HG02885 (cell line): Measurements from ENCODE around the gene QRSL1.
A peak's percentile ranks its signal among the peaks of the same experiment; 100 is the strongest.
"Not testable (repeated sequence)": the region's sequence is repeated elsewhere in the genome, so short reads cannot be mapped to it uniquely, and the experiment has no call there.

Experiments used
- ATAC-seq: cut with Tn5 transposase; IDR thresholded peaks from one replicate; pipeline ENCODE4 v1.9.1; 2021; ENCODE audit warnings: mild to moderate bottlenecking; ENCODE audit not compliant: unreplicated experiment, poor library complexity

QRSL1 gene, protein sequence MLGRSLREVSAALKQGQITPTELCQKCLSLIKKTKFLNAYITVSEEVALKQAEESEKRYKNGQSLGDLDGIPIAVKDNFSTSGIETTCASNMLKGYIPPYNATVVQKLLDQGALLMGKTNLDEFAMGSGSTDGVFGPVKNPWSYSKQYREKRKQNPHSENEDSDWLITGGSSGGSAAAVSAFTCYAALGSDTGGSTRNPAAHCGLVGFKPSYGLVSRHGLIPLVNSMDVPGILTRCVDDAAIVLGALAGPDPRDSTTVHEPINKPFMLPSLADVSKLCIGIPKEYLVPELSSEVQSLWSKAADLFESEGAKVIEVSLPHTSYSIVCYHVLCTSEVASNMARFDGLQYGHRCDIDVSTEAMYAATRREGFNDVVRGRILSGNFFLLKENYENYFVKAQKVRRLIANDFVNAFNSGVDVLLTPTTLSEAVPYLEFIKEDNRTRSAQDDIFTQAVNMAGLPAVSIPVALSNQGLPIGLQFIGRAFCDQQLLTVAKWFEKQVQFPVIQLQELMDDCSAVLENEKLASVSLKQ

DNA sequence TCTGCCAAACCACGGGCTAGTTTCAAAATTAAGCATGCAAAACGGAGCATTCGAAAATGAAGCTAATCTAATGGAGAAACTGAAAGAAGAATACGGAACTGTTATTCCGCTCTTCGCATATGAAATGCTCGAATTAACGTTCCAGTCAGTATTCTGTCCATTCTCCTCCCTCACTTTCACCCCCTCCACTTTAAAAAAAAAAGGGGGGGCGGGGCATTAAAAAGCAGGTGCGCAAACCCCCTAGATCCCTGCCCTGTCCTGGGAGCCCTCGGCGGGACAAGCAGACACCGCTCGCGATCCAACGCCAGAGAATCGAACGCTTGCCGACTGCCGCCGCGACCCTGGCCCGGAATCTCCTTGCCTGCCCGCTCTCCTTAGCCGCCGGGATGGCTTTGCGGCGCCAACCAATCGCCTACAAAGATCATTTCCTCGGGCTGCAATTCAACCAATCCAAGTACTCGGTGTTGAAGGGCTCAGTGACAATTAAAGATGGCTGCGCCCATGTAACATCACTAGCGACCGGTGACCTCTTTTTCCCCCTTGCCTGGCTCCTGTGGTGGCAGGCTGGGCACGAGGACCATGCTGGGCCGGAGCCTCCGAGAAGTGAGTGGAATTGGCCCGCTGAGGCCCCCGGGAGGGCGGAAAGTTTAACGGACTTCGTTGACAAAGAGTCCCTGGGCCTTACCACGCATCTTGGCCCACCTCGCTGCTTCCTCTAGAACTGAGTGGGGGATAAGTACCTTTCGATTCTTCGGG is at the start of gene QRSL1, which contains the start of gene RTN4IP1:
TSS of gene QRSL1 (plus strand) at position 476 of the 756 bp plus-strand sequence. CDS start at position 580, 104 bp downstream.
TSS of gene RTN4IP1 (minus strand) at position 396 of the 756 bp plus-strand sequence. CDS start 477 bp downstream, outside the sequence.
- peak; percentile 89 for ATAC-seq

DNA sequence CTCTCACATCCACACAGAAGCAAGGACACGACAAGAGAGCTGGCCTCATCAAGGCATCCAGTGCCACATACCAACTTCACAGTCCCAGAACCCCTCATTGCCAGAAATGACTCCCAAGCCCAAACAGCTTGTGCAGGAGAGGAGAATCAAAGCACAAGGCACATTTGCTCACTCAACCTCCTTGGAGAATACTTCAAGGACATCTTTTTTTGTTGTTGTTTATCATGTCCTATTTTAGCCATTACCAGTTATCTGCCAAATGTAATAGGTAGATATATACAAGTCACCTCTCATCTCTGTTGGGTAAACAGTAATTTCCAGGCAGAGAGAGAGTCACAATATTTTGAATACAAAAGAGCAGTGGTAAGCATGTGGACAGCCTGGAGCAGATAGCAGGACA is 47.9 kb upstream of the QRSL1 start:
- ATAC-seq: no peak

DNA sequence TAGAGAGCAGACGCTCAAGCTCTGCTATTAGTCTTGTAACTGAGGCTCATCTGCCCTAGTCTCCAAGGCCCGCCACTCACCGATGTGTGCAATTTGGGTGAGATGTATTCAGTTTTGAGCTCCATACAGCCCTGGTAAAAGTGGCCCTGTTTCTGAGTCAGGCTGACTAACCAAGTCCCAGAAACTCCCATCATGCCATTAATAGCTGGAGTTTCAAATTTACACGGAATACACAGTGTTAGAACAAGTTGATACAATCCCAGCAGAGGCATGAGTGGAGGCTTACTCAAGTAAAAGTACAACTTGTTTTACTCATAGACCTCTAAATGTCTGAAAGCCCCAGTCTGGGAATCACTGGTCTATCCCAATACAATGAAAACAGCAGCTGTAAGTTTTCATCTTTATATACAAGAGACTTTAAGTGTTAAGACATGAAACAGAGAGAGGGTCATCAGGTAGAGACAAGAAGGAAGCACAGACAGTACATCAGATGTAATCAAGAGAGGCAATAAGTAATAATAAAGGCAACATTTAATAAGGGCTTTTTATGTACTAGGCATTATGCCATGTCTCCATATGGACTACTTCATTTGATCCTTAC is 42.5 kb upstream of the QRSL1 start:
- ATAC-seq: no peak

DNA sequence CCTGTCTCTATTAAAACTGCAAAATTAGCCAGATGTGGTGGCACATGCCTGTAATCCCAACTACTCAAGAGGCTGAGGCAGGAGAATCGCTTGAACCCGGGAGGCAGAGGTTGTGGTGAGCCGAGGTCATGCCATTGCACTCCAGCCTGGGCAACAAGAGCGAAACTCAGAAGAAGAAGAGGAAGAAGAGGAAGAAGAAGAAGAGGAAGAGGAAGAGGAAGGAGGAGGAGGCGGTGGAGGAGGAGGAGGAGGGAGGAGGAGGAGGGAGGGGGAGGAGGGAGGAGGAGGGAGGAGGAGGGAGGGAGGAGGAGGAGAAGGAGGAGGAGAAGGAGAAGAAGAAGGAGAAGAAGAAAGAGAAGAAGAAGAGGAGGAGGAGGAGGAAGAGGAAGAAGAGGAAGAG is 40.4 kb upstream of the QRSL1 start:
- not testable (repeated sequence) for ATAC-seq

DNA sequence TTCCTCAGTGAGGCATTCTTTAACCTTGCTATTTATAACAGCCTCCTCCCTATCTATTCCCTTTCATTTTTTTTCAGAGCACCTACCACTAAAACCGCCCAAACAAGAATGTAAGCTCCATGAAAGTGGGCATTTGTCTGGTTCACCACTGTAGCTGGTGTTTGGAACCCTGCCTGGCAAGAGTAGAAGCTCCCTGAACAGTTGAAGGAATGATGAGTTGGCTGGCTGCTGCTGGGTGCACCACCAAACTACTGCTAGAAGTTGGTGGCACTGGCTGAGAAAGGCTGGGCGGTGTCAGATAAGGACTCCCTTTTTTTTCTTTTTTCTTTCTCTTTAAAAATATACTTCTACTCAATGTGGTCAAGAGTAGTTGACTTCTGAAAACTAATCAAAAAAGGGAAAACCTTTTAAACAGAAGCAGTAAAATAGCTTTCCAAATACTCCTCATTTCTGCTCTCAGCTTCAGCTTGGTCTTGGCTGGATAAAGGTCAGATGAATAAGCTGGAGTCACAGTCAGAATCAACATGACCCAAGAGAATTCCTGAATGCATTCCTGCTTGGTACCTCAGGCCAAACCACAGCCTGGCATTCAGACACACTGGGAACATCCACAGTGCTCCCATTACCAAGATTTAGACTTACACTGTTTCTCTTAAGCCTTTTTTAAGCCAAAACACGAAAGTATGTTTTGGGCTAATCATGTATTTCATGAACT is 38.1 kb upstream of the QRSL1 start:
- ATAC-seq: no peak

DNA sequence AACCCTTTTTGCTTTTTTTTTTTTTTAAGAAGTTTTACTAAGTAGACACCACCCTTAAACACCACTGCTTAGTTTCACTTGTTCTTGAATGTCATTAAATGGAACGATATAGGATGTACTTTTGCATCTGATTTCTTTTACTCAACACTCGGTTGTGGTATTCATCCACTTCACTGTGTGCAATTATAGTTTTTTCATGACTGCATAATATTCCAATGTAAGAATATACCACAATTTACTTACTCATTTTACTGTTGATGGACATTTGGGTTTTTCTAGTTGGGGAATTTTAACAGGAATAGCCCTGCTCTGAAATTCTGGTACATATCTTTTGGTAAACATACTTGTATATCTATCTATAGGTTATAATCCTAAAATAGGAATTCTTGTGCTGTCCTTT is 29.9 kb upstream of the QRSL1 start:
- ATAC-seq: no peak

DNA sequence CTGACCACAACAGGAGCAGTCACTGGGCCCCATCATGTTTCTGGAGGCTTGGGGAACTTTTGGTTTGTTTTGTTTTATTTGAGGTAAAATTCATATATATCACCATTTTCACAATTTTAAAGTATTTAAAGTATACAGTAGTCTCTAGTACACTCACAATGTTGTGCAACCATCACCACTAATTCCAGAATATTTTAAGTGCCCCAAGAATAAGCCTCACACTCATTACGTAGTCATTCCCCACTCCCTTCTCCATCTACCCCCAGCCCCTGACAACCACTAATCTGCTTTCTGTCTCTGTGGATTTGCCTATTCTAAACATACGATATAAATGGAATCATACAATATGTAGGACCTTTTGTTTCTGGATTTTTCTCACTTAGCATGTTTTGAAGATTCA is 29.0 kb upstream of the QRSL1 start:
- no peak for ATAC-seq

DNA sequence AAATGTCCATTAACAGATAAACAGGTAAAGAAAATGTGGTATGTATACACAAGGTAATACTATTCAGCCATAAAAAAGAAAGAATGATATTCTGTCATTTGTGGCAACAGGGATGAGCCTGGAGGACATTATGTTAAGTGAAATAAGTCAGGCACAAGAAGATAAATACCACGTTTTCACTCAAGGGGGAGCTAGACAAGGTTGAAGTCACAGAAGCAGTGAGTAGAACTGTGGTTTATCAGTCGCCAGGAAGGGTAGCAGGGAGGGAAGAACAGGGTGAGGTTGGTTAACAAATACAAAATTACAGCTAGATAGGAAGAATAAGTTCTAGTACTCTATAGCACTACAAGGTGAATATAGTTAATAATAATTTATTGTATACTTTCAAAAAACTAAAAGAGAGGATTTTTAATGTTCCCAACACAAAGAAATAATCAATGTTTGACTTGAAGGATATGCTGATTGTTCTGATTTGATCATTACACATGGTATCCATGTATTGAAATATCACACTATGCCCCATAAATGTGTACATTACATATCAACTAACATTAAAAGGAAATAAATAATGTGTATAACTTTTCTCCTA is 21.2 kb upstream of the QRSL1 start:
- ATAC-seq: peak; percentile 72

DNA sequence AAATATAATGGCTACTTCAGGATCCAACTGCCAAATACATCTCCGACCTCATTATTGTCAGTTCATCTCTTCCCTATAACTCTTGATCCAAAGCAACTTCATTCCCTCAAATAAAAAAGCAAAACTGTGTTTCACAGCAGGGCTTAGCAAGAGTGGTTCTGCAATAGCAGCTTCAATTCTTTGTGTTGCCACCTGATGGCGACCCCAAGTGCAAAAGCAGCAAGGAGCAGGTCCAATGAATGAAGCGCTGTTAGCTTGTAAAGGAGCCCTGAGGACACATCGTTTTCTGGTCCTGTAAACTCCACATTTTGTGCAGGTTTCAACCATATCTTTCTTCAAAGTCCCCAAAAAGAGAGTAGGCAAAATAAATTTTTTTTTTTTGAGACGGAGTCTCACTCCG is 19.7 kb upstream of the QRSL1 start:
- peak; percentile 57 for ATAC-seq

DNA sequence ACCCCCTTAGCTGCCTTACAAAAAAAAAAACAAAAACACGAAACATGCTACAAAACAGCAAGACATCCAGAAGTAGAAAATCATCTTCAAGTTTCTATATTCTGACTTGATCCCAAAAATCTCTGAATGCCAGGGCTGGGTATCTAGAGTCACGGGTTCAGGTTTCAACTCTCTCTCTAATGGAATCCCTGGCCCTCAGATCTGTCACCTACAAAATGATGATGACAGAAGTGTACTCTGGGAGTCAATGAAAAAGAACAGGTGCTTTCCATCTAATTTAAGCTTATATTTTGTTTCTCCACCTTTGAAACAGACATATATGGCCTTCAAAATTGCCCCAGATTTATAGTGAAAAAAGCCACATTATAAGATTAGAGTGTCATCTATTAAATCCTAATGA is 18.3 kb upstream of the QRSL1 start:
- no peak for ATAC-seq

DNA sequence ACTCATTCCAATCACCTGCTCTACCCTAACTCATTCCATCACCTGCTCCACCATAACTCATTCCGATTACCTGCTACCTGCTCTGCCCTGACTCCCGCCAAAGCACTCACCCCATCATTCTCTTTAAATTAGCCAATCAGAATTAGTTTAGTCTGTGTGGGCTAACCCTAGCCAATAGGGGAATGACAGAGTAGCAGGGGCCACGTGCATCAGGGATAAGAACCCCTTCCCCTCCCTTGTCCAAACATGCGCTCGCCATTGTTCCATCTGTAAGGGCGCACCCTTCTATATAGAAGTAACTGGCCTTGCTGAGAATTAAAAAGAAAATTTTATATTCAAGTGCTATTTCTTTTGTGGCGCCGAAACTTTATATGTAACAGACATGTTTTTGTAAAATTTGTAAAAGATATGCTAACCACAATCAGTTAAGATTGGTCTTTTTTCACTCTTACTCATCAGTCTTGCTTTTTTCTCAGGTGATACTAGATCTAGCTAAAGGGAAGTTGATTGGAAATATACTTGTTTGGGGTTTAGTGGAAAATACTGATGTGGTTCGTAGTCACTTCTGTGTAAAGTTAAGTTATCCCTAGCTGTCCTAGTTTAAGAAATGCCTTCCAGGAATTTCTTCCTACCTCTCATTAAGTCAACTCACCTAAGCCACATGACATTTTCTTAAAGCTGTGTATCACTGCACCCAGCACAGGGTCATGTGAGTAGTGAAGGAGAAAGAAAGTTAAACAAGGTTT is 16.5 kb upstream of the QRSL1 start:
- ATAC-seq: no peak

DNA sequence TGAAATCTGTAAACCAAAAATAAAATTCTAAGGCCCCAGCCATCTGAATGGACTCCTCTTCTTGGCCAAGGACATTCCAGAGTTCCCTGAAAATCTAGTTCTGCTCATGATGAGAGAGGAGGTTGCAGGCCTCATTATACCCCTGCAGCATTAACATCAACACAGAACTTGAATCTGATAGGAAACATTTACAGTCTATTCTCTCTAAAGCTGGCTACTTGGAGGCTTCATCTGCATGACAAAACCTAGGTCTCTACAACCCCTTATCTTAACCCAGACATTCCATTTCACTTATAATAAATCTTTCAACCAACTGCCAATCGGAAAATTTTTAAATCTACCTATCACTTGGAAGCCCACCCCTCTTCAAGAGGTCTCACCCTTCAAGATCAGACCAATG is 15.8 kb upstream of the QRSL1 start:
- no peak for ATAC-seq

DNA sequence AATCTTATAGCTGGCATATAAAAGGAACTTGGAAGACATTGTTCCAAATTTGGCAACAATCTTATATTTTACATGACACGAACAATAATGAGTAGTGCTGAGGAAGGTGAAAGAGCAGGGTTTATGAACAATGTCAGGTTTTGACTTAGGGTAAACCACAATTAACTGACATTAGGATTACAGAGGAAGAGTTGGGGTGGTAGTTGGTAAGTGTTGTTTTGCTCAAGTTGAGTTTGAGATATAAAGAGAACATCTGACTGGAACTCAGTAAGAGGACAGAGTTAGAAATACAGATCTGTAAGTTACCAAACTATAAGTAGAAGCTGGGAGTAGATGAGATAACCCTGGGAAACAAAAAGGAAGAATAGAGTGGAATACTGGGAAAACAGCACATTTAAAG is 15.2 kb upstream of the QRSL1 start:
- no peak for ATAC-seq

DNA sequence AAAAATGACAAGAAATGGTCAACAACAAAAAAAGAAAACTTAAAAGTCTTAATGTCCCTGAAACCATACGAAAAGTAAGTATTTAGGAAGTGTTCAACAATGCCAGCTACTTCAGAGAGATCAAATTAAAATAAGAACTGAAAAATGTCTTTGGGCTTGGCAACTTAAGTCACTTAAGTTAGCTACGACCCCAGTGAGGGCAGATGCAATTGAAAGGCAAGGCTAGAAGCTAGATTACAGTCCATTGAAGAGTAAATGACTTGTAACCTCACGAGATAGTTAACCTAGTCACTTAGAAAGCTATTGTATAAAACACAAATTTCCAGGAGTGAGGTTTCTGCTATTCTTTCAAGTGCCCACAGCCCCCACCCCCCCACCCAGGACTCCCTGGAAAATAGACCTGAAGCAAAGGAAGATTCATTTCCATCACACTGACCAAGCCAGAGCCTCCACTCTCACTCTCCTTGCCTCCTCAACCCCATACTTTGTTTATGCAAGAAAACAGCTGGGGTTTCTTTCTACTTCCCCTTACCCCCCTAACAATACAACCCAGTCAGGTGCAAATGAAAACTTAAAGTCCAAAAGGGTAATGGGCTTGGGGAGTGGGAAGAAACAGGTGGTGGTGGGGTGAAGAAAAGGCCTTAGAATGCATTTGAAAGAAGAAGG is 14.7 kb upstream of the QRSL1 start:
- ATAC-seq: no peak

DNA sequence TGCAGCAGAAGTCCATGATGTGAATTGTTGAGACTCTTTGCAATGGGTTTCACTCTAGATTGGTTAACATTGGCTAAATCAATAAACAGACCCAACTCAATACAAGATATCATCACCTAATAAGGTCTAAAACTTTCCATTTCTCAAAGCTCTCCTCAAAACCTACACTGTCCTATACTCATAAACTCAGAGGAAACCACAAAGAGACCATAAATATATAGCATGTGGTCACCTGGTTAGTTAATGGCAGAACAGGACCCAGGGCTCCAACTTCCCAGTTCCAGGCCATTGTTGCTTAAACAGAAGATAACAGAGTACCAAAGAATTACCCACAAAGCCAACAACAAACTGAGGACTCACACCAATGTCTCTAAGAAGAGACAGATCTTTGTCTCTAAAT is 12.1 kb upstream of the QRSL1 start:
- ATAC-seq: no peak

DNA sequence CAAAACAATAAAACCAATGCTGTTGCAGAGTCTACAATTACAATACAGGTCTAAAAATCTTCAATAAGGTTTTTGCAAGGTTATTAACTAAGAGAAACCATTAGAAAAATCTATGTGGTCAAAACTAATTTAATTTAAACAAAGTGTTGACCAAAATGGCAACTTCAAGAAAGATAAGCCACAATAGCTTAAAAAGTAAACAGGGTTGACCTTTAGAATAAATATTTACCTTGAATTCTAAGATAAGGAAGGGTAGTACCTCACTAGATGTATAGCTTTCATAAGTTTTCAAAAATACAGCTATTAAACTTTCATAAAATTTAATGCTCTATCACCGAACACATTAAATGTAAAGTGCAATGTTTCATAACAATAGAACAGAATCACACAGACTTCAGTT is 11.5 kb upstream of the QRSL1 start:
- no peak for ATAC-seq

DNA sequence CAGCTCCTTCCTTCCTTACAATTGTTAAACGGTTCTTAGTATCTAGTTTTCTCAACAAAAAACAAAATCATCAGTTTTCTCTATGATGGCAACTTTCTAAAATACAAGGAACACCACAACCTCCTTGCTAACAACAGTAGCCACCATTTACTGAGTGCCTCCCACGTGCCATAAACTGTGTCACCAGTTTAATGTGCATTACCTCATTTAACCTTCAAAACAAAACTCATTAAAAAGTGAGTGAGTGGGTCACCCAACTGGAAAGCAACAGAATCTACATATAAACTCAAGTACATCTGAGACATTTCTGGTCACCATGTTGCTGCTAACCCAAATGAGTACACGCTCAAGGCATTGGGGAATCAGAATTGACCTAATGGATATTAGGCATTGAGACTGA is 11.1 kb upstream of the QRSL1 start:
- no peak for ATAC-seq

DNA sequence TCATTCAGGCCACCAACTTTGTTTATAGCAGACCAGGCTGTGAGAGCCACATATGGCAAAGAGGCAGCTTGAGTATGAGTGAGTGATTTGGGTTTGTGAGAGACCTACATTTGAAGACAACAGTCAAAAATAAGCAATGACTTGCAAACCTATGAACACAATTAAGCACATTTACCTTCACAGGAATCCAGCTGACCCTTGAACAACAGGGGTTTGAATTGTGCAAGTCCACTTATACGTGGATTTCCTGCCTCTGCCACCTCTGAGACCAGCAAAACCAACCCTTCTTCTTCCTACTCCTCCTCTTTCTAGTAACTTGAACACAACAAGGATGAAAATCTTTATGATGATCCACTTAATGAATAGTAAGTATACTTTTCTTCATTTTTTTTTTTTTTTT is 10.2 kb upstream of the QRSL1 start:
- no peak for ATAC-seq
